DOHH2 (cell line): ENCODE data around the gene FOXD2.

Experiments used
- EZH2phosphoT487 ChIP-seq: fragments of 200-600 bp; sonication (generic); IDR thresholded peaks from 2 replicates; pipeline ENCODE4 v1.6.1; 2017; ENCODE audit warnings: borderline replicate concordance, mild to moderate bottlenecking, antibody characterized with exemption, low read length, moderate library complexity, mixed read lengths
- TF ChIP-seq, protein P1 (sequence below): fragments of 200-600 bp; sonication (generic); IDR thresholded peaks from one replicate; pipeline ENCODE4 v1.5.1; 2014; ENCODE audit warnings: antibody characterized with exemption, mild to moderate bottlenecking, low read depth, low read length; ENCODE audit not compliant: poor library complexity, severe bottlenecking

DNA sequence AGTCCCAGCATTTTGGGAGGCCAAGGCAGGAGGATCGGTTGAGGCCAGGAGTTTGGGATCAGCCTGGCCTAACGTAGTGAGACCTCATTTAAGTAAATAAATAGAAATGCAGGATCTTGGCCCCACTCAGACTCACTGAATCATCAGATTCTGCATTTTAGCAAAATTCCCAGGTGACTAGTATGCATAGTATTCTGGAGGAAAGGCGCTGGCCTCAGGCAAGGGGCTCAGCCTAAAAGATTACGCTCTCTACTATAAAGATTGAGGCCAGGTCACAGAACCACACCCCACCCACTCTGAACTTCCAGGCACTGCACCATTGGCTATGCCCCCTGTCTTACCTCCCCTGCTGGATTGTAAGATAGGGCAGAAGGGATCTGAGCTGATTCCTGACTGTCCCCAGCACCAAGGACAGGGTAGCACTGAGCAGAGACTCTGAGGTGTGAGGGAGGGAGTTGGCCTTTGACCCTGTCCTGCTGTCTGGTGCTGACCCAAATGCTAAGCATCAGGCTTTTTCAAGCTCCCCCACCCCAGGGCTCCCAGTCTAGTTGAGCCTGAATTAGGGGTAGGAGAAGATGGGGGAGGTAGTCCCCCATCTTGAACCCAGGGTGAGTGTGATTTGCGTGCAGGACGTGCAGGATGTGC lies 19.0 kb upstream of the FOXD2 start:
- TF ChIP-seq, protein P1, sequence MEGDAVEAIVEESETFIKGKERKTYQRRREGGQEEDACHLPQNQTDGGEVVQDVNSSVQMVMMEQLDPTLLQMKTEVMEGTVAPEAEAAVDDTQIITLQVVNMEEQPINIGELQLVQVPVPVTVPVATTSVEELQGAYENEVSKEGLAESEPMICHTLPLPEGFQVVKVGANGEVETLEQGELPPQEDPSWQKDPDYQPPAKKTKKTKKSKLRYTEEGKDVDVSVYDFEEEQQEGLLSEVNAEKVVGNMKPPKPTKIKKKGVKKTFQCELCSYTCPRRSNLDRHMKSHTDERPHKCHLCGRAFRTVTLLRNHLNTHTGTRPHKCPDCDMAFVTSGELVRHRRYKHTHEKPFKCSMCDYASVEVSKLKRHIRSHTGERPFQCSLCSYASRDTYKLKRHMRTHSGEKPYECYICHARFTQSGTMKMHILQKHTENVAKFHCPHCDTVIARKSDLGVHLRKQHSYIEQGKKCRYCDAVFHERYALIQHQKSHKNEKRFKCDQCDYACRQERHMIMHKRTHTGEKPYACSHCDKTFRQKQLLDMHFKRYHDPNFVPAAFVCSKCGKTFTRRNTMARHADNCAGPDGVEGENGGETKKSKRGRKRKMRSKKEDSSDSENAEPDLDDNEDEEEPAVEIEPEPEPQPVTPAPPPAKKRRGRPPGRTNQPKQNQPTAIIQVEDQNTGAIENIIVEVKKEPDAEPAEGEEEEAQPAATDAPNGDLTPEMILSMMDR = no peak
- no peak for TF ChIP-seq EZH2phosphoT487
